ENCODE results near the gene PROM1. TPM values are rescaled to one million over a fixed set of nuclear protein-coding genes. Genes with fewer than 3 reads are reported as not detected.

Gene PROM1
- polyA plus RNA-seq, 1 donor from 2014 or later = 1.1 TPM

DNA sequence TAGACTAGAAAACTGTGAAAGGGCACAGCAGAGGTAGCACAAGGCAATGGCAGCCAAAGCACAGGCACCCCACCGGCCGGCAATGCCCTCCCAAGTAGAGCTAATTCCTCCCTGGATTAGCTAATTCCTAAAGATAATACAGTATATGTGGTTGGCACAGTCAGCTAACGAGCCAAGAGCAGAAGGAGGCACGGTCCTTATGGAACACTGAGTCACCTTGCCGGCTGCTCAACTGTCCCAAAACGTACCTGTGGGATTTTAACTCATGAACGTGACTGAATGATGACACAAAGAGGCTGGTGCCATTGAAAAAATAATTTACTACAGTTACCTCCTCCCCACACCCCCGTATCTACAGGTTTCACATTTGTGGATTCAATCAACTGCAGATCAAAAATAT, 136.1 kb downstream of the PROM1 start:
- no peak overlapping the region for H3K9ac ChIP-seq (ENCODE audit: low read length)
- no peaks in the 10 kb centered on the region for H3K27me3 ChIP-seq (ENCODE audit: insufficient read depth, low read depth, low read length)
- no peak overlapping the region for H3K27ac ChIP-seq (ENCODE audit: low read length)
- no peaks in the 10 kb centered on the region for H4K20me1 ChIP-seq (ENCODE audit: insufficient read depth)
- no peaks in the 10 kb centered on the region for H3K36me3 ChIP-seq (ENCODE audit: insufficient read depth, low read length)
- H3K4me2 ChIP-seq (ENCODE audit: low read length) = no peak overlapping the region
- TF ChIP-seq EZH2 (IDR thresholded peaks at IDR 0.05; ENCODE audit: borderline replicate concordance, insufficient read depth, low read length, poor library complexity, severe bottlenecking) (no peak), EP300 (conservative IDR thresholded peaks at IDR 0.05; ENCODE audit: poor library complexity, severe bottlenecking) (no peak), RAD21 (conservative IDR thresholded peaks at IDR 0.05) (no peak), MXI1 (conservative IDR thresholded peaks at IDR 0.05; ENCODE audit: poor library complexity, severe bottlenecking) (no peak), TAF1 (IDR thresholded peaks at IDR 0.05; ENCODE audit: low read depth) (no peak), SMC3 (conservative IDR thresholded peaks at IDR 0.05; ENCODE audit: poor library complexity) (no peak), POLR2AphosphoS5 (IDR thresholded peaks at IDR 0.05) (no peak)
- TF ChIP-seq, protein P1, sequence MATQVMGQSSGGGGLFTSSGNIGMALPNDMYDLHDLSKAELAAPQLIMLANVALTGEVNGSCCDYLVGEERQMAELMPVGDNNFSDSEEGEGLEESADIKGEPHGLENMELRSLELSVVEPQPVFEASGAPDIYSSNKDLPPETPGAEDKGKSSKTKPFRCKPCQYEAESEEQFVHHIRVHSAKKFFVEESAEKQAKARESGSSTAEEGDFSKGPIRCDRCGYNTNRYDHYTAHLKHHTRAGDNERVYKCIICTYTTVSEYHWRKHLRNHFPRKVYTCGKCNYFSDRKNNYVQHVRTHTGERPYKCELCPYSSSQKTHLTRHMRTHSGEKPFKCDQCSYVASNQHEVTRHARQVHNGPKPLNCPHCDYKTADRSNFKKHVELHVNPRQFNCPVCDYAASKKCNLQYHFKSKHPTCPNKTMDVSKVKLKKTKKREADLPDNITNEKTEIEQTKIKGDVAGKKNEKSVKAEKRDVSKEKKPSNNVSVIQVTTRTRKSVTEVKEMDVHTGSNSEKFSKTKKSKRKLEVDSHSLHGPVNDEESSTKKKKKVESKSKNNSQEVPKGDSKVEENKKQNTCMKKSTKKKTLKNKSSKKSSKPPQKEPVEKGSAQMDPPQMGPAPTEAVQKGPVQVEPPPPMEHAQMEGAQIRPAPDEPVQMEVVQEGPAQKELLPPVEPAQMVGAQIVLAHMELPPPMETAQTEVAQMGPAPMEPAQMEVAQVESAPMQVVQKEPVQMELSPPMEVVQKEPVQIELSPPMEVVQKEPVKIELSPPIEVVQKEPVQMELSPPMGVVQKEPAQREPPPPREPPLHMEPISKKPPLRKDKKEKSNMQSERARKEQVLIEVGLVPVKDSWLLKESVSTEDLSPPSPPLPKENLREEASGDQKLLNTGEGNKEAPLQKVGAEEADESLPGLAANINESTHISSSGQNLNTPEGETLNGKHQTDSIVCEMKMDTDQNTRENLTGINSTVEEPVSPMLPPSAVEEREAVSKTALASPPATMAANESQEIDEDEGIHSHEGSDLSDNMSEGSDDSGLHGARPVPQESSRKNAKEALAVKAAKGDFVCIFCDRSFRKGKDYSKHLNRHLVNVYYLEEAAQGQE (IDR thresholded peaks at IDR 0.05; ENCODE audit: borderline replicate concordance) = no peak
- TF ChIP-seq, protein P2, sequence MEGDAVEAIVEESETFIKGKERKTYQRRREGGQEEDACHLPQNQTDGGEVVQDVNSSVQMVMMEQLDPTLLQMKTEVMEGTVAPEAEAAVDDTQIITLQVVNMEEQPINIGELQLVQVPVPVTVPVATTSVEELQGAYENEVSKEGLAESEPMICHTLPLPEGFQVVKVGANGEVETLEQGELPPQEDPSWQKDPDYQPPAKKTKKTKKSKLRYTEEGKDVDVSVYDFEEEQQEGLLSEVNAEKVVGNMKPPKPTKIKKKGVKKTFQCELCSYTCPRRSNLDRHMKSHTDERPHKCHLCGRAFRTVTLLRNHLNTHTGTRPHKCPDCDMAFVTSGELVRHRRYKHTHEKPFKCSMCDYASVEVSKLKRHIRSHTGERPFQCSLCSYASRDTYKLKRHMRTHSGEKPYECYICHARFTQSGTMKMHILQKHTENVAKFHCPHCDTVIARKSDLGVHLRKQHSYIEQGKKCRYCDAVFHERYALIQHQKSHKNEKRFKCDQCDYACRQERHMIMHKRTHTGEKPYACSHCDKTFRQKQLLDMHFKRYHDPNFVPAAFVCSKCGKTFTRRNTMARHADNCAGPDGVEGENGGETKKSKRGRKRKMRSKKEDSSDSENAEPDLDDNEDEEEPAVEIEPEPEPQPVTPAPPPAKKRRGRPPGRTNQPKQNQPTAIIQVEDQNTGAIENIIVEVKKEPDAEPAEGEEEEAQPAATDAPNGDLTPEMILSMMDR (IDR thresholded peaks at IDR 0.05; ENCODE audit: poor library complexity, severe bottlenecking) = no peak
- H3K79me2 ChIP-seq (replicated peaks; ENCODE audit: insufficient read depth, low read length) = no peaks in the 10 kb centered on the region
- no peak overlapping the region for H3K4me3 ChIP-seq (ENCODE audit: low read length)
- no peaks in the 10 kb centered on the region for H3F3A ChIP-seq (ENCODE audit: insufficient read depth, low read length, poor library complexity, severe bottlenecking)
- no peaks in the 10 kb centered on the region for H3K9me2 ChIP-seq (ENCODE audit: insufficient read depth, low read length)
- no peaks in the 10 kb centered on the region for H3K9me3 ChIP-seq (ENCODE audit: low read length)
- no peak overlapping the region for H2AFZ ChIP-seq (ENCODE audit: low read depth, low read length)

DNA sequence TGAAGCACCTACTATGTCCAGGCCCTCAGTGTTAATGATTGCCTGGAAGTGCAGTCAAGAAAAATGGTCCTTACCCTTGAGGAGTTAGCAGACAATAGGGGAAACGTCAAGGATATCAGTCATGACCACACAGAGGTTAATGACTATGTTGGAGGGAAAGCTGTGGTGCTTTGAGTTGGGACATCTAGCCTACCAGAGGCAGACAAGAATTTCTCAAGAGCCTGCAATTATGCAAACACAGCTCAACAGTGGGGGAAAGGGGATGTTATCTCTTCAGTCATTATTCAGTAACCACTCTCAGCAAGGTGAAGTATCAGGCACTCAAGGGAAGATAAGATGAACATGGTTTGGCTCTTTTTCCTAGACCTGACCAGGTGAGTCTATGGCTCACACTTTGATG, 138.3 kb downstream of the PROM1 start:
- Histone ChIP-seq H3K79me2 (replicated peaks; ENCODE audit: insufficient read depth, low read length) (no peaks in the 10 kb centered on the region), H3K9me3 (ENCODE audit: low read length) (no peaks in the 10 kb centered on the region), H3K4me3 (ENCODE audit: low read length) (no peak overlapping the region), H3K27me3 (ENCODE audit: insufficient read depth, low read depth, low read length) (no peaks in the 10 kb centered on the region), H3K27ac (ENCODE audit: low read length) (no peak overlapping the region), H3K36me3 (ENCODE audit: insufficient read depth, low read length) (no peaks in the 10 kb centered on the region), H3K4me2 (ENCODE audit: low read length) (no peak overlapping the region), H2AFZ (ENCODE audit: low read depth, low read length) (no peak overlapping the region), H3K9me2 (ENCODE audit: insufficient read depth, low read length) (no peaks in the 10 kb centered on the region), H3K9ac (ENCODE audit: low read length) (no peak overlapping the region), H3F3A (ENCODE audit: insufficient read depth, low read length, poor library complexity, severe bottlenecking) (no peaks in the 10 kb centered on the region), H4K20me1 (ENCODE audit: insufficient read depth) (no peaks in the 10 kb centered on the region)
- TF ChIP-seq MXI1 (conservative IDR thresholded peaks at IDR 0.05; ENCODE audit: poor library complexity, severe bottlenecking) = no peak
- TF ChIP-seq, protein P2 (IDR thresholded peaks at IDR 0.05; ENCODE audit: poor library complexity, severe bottlenecking) = no peak
- no peak for TF ChIP-seq SMC3 (conservative IDR thresholded peaks at IDR 0.05; ENCODE audit: poor library complexity)
- TF ChIP-seq, protein P1 (IDR thresholded peaks at IDR 0.05; ENCODE audit: borderline replicate concordance) = no peak
- no peak for TF ChIP-seq TAF1 (IDR thresholded peaks at IDR 0.05; ENCODE audit: low read depth)
- no peak for TF ChIP-seq EP300 (conservative IDR thresholded peaks at IDR 0.05; ENCODE audit: poor library complexity, severe bottlenecking)
- no peak for TF ChIP-seq POLR2AphosphoS5 (IDR thresholded peaks at IDR 0.05)
- no peak for TF ChIP-seq EZH2 (IDR thresholded peaks at IDR 0.05; ENCODE audit: borderline replicate concordance, insufficient read depth, low read length, poor library complexity, severe bottlenecking)
